ENCODE data around the gene MCTP1.

MCTP1 gene

GRCh38 chr5:94992325-94992724 is 292.6 kb downstream of the MCTP1 start:
- ChIA-PET CTCF (no interaction called here), POLR2A (ENCODE audit: low non-redundant PET) (no interaction called here)
- H3K27ac ChIP-seq = no peak overlapping the region
- TF ChIP-seq CTCF (conservative IDR thresholded peaks at IDR 0.05; ENCODE audit: low read depth) = no peak
- no peak for DNase-seq (ENCODE audit: low spot score)

GRCh38 chr5:94983861-94984535 is 300.9 kb downstream of the MCTP1 start:
- POLR2A ChIA-PET (ENCODE audit: low non-redundant PET) = no interaction called here
- TF ChIP-seq CTCF (conservative IDR thresholded peaks at IDR 0.05; ENCODE audit: low read depth) = no peak
- CTCF ChIA-PET = interaction anchor here (1.7 kb wide), 1 partner anchor 16 kb away, joined by 4 read pairs; no protein-coding TSS in a partner anchor
- no peak overlapping the region for H3K27ac ChIP-seq
- peak; percentile 60 for DNase-seq (ENCODE audit: low spot score)

GRCh38 chr5:94977437-94977836 is 307.5 kb downstream of the MCTP1 start:
- DNase-seq (ENCODE audit: low spot score) = no peak
- TF ChIP-seq CTCF (conservative IDR thresholded peaks at IDR 0.05; ENCODE audit: low read depth) = no peak
- CTCF ChIA-PET = interaction anchor here (0.6 to 1.5 kb wide), 2 partner anchors 9 to 340 kb away, joined by 4 to 6 read pairs; no protein-coding TSS in a partner anchor
- POLR2A ChIA-PET (ENCODE audit: low non-redundant PET) = no interaction called here
- H3K27ac ChIP-seq = no peak overlapping the region

GRCh38 chr5:94976853-94977252 is 308.0 kb downstream of the MCTP1 start:
- ChIA-PET POLR2A (ENCODE audit: low non-redundant PET) (no interaction called here), CTCF (interaction anchor here (1.5 kb wide), 1 partner anchor 8 kb away, joined by 6 read pairs; no protein-coding TSS in a partner anchor)
- DNase-seq (ENCODE audit: low spot score) = no peak
- H3K27ac ChIP-seq = no peak overlapping the region
- TF ChIP-seq CTCF (conservative IDR thresholded peaks at IDR 0.05; ENCODE audit: low read depth) = no peak

GRCh38 chr5:94972268-94972667 is 312.6 kb downstream of the MCTP1 start:
- TF ChIP-seq CTCF (conservative IDR thresholded peaks at IDR 0.05; ENCODE audit: low read depth) = no peak
- ChIA-PET CTCF (no interaction called here), POLR2A (ENCODE audit: low non-redundant PET) (no interaction called here)
- H3K27ac ChIP-seq = no peak overlapping the region
- no peak for DNase-seq (ENCODE audit: low spot score)

GRCh38 chr5:94969174-94969573 is 315.7 kb downstream of the MCTP1 start:
- DNase-seq (ENCODE audit: low spot score) = peak; percentile 8
- H3K27ac ChIP-seq = no peak overlapping the region
- CTCF ChIA-PET = interaction anchor here (0.6 to 2.1 kb wide), 10 partner anchors 267 to 477 kb away, joined by 3 to 11 read pairs (median 3); no protein-coding TSS in a partner anchor
- POLR2A ChIA-PET (ENCODE audit: low non-redundant PET) = no interaction called here
- no peak for TF ChIP-seq CTCF (conservative IDR thresholded peaks at IDR 0.05; ENCODE audit: low read depth)

All from RWPE1 (cell line).